AG10803 (cell line): Measurements from ENCODE around the gene ZNF317.

ENCODE experiments used
- DNase-seq: peaks from one replicate; pipeline ENCODE4 v3.0.0; 2010; ENCODE audit warnings: low read depth
- H3K4me3 ChIP-seq: 2 replicates; pipeline ENCODE4 v1.5.1; 2011; ENCODE audit warnings: mild to moderate bottlenecking, low read length, control low read depth
- CTCF ChIP-seq: conservative IDR thresholded peaks from 2 replicates; pipeline ENCODE4 v1.5.1; 2011; ENCODE audit warnings: mild to moderate bottlenecking, low read length, control low read depth, inconsistent platforms

The ZNF317 gene

GRCh38 chr19:9128171-9128570 lies 12.0 kb upstream of the ZNF317 start:
- no peak overlapping the region for H3K4me3 ChIP-seq
- TF ChIP-seq CTCF, result no peak
- no peak for DNase-seq

- no peak for DNase-seq
- no peak overlapping the region for H3K4me3 ChIP-seq
- no peak for TF ChIP-seq CTCF
Observed at GRCh38 chr19:9130965-9131364, 9.2 kb upstream of the ZNF317 start.

GRCh38 chr19:9132422-9132821 lies 7.8 kb upstream of the ZNF317 start:
- no peak overlapping the region for H3K4me3 ChIP-seq
- DNase-seq, result no peak
- no peak for TF ChIP-seq CTCF

- TF ChIP-seq CTCF, result no peak
- no peak for DNase-seq
- H3K4me3 ChIP-seq, result peak overlapping the region; percentile 94
Observed at GRCh38 chr19:9139609-9140158, 513 bp upstream of the ZNF317 start.

- H3K4me3 ChIP-seq, result no peak overlapping the region
- TF ChIP-seq CTCF, result no peak
- DNase-seq, result peak; percentile 1
Observed at GRCh38 chr19:9144920-9145319, 4.7 kb downstream of the ZNF317 start.

- no peak overlapping the region for H3K4me3 ChIP-seq
- TF ChIP-seq CTCF, result no peak
- DNase-seq, result no peak
Observed at GRCh38 chr19:9146882-9147281, 6.7 kb downstream of the ZNF317 start.

- H3K4me3 ChIP-seq, result no peak overlapping the region
- TF ChIP-seq CTCF, result no peak
- no peak for DNase-seq
Observed at GRCh38 chr19:9148697-9149096, 8.5 kb downstream of the ZNF317 start.
